Neural progenitor cell (in vitro differentiated cells): ENCODE measurements around the gene RNF212B.

Experiments
- EZH2 ChIP-seq: fragments of 200-600 bp; sonication (generic); IDR thresholded peaks from 2 replicates; pipeline ENCODE4 v1.6.1; 2017; ENCODE audit warnings: antibody characterized with exemption, mild to moderate bottlenecking, moderate library complexity
- EZH2phosphoT487 ChIP-seq: fragments of 200-600 bp; sonication (generic); IDR thresholded peaks from 2 replicates; pipeline ENCODE4 v1.6.1; 2017; ENCODE audit warnings: antibody characterized with exemption
- TF ChIP-seq, protein P1 (sequence below): fragments of 200-600 bp; sonication (generic); IDR thresholded peaks from 2 replicates; pipeline ENCODE4 v1.5.1; 2017; ENCODE audit warnings: antibody characterized with exemption, mild to moderate bottlenecking

DNA sequence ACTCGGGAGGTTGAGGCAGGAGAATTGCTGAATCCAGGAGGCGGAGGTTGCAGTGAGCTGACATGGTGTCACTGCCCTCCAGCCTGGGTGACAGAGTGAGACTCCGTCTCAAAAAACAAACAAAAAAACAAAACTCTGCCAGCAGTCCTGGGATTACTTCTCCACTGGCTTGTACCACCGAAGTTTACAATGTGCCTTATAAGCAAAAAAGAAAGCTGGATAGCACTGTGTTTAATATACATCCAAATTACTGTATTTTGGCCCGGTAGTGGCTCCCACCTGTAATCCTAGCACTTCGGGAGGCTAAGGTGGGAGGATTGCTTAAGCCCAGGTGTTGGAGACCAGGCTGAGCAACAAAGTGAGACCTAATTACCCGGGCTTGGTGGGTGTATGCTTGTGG lies 31.5 kb downstream of the RNF212B start:
- TF ChIP-seq, protein P1, sequence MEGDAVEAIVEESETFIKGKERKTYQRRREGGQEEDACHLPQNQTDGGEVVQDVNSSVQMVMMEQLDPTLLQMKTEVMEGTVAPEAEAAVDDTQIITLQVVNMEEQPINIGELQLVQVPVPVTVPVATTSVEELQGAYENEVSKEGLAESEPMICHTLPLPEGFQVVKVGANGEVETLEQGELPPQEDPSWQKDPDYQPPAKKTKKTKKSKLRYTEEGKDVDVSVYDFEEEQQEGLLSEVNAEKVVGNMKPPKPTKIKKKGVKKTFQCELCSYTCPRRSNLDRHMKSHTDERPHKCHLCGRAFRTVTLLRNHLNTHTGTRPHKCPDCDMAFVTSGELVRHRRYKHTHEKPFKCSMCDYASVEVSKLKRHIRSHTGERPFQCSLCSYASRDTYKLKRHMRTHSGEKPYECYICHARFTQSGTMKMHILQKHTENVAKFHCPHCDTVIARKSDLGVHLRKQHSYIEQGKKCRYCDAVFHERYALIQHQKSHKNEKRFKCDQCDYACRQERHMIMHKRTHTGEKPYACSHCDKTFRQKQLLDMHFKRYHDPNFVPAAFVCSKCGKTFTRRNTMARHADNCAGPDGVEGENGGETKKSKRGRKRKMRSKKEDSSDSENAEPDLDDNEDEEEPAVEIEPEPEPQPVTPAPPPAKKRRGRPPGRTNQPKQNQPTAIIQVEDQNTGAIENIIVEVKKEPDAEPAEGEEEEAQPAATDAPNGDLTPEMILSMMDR: no peak
- no peak for TF ChIP-seq EZH2phosphoT487
- TF ChIP-seq EZH2: no peak
